Measurements from ENCODE around the gene CIITA.

CIITA gene

GRCh38 chr16:10834130-10834529 lies 42.9 kb upstream of the CIITA start:
- no peak for DNase-seq (ENCODE audit: low read depth)
- no peak for TF ChIP-seq CTCF (IDR thresholded peaks at IDR 0.05; ENCODE audit: insufficient read depth, low read depth, low read length, missing control alignments)
- H3K4me3 ChIP-seq (ENCODE audit: low read length), result no peak overlapping the region

GRCh38 chr16:10834766-10835165 lies 42.2 kb upstream of the CIITA start:
- H3K4me3 ChIP-seq (ENCODE audit: low read length), result no peak overlapping the region
- TF ChIP-seq CTCF (IDR thresholded peaks at IDR 0.05; ENCODE audit: insufficient read depth, low read depth, low read length, missing control alignments), result no peak
- no peak for DNase-seq (ENCODE audit: low read depth)

DNA sequence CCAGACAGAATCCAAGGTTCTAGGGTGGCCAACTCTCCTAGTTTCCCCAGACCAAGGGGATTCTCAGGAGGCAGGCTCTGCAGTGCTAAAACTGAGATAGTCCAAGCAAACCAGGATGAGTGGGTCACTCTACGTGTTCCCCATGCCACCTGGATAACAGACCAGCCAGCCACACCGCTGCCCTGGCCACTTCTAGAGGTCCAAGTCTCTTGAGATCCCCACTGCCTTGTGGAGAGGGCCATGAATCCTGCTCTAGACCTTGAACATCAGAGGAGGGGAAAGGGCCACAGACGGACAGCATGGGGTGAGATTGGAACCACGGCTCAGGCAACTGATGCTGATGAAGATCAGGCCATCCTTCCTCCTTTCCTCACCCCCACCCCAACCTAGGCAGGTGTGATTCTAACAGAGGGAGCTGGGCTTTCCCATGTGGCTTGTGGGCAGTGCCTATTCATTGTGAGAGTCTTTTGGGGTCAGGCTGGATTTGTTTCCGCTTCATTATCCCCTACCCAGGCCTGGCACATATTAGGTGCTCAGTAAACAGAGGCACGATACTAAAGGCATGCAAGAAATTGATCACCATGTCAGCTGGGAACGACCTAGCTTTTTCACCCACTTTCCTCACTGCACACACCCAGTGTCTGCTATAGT lies 41.6 kb upstream of the CIITA start:
- no peak for TF ChIP-seq CTCF (IDR thresholded peaks at IDR 0.05; ENCODE audit: insufficient read depth, low read depth, low read length, missing control alignments)
- no peak for DNase-seq (ENCODE audit: low read depth)

DNA sequence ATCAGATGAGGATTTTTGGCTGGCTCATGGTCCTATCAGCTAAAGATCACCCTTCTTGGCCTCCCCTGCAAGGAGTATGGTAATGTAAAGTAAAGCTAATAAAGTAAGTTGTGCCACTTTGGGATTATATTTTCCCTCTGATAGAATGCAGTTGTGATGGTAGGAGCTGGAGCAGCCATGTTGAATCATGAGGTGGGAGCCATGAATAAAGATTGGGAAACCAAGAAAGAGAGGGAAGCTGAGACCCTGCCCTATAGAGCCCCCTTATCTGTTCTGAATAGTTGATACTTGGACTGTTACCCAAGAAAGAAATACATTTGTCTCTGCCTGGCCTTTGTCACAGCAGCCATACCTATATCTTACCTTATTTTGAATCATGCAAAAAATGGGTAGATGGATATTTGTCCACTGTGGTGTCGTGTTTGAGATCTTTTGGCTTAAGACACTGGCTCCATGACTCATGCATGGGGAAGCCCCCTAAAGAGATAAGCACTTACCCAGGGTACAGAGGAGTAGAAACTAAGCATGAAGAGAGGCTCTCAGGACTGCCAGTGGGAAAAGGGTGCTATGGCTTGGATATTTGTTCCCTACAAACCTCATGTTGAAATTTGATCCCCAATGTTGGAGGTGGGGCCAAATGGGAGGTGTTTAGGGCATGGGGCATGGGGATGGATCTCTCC lies 40.7 kb upstream of the CIITA start:
- no peak for TF ChIP-seq CTCF (IDR thresholded peaks at IDR 0.05; ENCODE audit: insufficient read depth, low read depth, low read length, missing control alignments)
- H3K4me3 ChIP-seq (ENCODE audit: low read length), result no peak overlapping the region
- no peak for DNase-seq (ENCODE audit: low read depth)

More for the DNA sequence above, 41.6 kb upstream of the CIITA start:
- no peak overlapping the region for H3K4me3 ChIP-seq (ENCODE audit: low read length)

- no peak for TF ChIP-seq CTCF (IDR thresholded peaks at IDR 0.05; ENCODE audit: insufficient read depth, low read depth, low read length, missing control alignments)
- peak; percentile 26 for DNase-seq (ENCODE audit: low read depth)
- no peak overlapping the region for H3K4me3 ChIP-seq (ENCODE audit: low read length)
These were observed 38.3 kb upstream of the CIITA start for GRCh38 chr16:10838621-10839278.

- DNase-seq (ENCODE audit: low read depth), result no peak
- no peak overlapping the region for H3K4me3 ChIP-seq (ENCODE audit: low read length)
- TF ChIP-seq CTCF (IDR thresholded peaks at IDR 0.05; ENCODE audit: insufficient read depth, low read depth, low read length, missing control alignments), result no peak
These were observed 37.7 kb upstream of the CIITA start for GRCh38 chr16:10839279-10839666.
